HCT116 (cell line): ENCODE results near the gene NMNAT3.

ENCODE experiments used
- CTCF ChIP-seq, 3 experiments: fragments of 200-600 bp in 1 of 3; sonication (generic) in 1 of 3; IDR thresholded peaks in 2 of 3; conservative IDR thresholded peaks in 1 of 3; 2 replicates each; pipeline ENCODE4 v1.5.1; 2012 to 2017; ENCODE audit warnings: low read depth in 2 of 3, low read length in 2 of 3, antibody characterized with exemption in 1 of 3, borderline replicate concordance in 1 of 3, control low read depth in 1 of 3, mild to moderate bottlenecking in 1 of 3, mixed read lengths in 1 of 3, mixed run types in 1 of 3, moderate library complexity in 1 of 3; ENCODE audit not compliant: insufficient read depth in 1 of 3
- EGR1 ChIP-seq: IDR thresholded peaks from 2 replicates; pipeline ENCODE4 v1.6.1; 2012; ENCODE audit warnings: low read depth
- EZH2 ChIP-seq: fragments of 200-600 bp; sonication (generic); IDR thresholded peaks from 2 replicates; pipeline ENCODE4 v1.6.1; 2017; ENCODE audit warnings: antibody characterized with exemption, mixed run types
- FOSL1 ChIP-seq: IDR thresholded peaks from 2 replicates; pipeline ENCODE4 v1.6.1; 2012; ENCODE audit warnings: low read depth
- POLR2A ChIP-seq: IDR thresholded peaks from 2 replicates; pipeline ENCODE4 v1.7.0; 2011; ENCODE audit warnings: borderline replicate concordance; ENCODE audit not compliant: insufficient read depth, insufficient read length; ENCODE audit errors: extremely low read depth
- RAD21 ChIP-seq: IDR thresholded peaks from 2 replicates; pipeline ENCODE4 v1.6.1; 2012; ENCODE audit warnings: low read depth, mild to moderate bottlenecking
- REST ChIP-seq: IDR thresholded peaks from 2 replicates; pipeline ENCODE4 v1.6.1; 2012; ENCODE audit warnings: low read depth

- no peak for TF ChIP-seq FOSL1
- no peak for TF ChIP-seq POLR2A
- peak in 1 of 3 experiments; percentile 21; a peak in 1 of 6 replicates for TF ChIP-seq CTCF (IDR thresholded peaks at IDR 0.05 in 2 of 3, conservative IDR thresholded peaks at IDR 0.05 in 1 of 3; ENCODE audit: borderline replicate concordance in 1 of 3, insufficient read depth in 1 of 3, low read depth in 2 of 3, low read length in 2 of 3)
- TF ChIP-seq EGR1, result no peak
- TF ChIP-seq EZH2, result no peak
- no peak for TF ChIP-seq REST
- no peak for TF ChIP-seq RAD21
Measured at GRCh38 chr3:139574026-139574947, 103.5 kb downstream of the NMNAT3 start.
